H1 (cell line): ENCODE measurements around the gene DHDH. TPM values are rescaled to one million over a fixed set of nuclear protein-coding genes. Genes with fewer than 3 reads are reported as not detected.

Experiments
- CTCF ChIA-PET: fragments of 300-600 bp; sonication (Branson Sonifier 250); formaldehyde crosslinking; loops from one replicate; lab custom pipeline; 2021; ENCODE audit not compliant: partially characterized antibody; lab: Charles Lee
- POLR2A ChIA-PET: fragments of 300-600 bp; sonication (Branson Sonifier 250); formaldehyde crosslinking; loops from one replicate; lab custom pipeline; 2021; ENCODE audit warnings: inconsistent platforms; ENCODE audit not compliant: partially characterized antibody; lab: Charles Lee
- DNase-seq, 2 experiments: peaks; one replicate each; pipeline versions ENCODE4 v3.0.0 to v3.0.0-alpha.2; 2010 to 2022; ENCODE audit warnings: low spot score in 2 of 2, low read depth in 1 of 2, mixed read lengths in 1 of 2
- FAIRE-seq: peaks from 2 replicates; lab custom pipeline; 2011; peaks lifted over from hg19 to GRCh38; lab: Jason Lieb, UNC
- H2AFZ ChIP-seq: 2 replicates; pipeline ENCODE4 v1.8.1; 2012; ENCODE audit warnings: low read length, inconsistent platforms
- H2AK5ac ChIP-seq: 2 replicates; pipeline ENCODE4 v1.6.1; 2013; ENCODE audit warnings: low read depth, low read length
- H2BK120ac ChIP-seq: replicated peaks from 2 replicates; pipeline ENCODE3; 2013; ENCODE audit warnings: low read depth, low read length, inconsistent platforms
- H2BK12ac ChIP-seq: 2 replicates; pipeline ENCODE4 v1.6.1; 2013; ENCODE audit warnings: low read depth, low read length
- H2BK15ac ChIP-seq: 2 replicates; pipeline ENCODE4 v1.6.1; 2013; ENCODE audit warnings: low read length
- H2BK20ac ChIP-seq: 2 replicates; pipeline ENCODE4 v1.6.1; 2013; ENCODE audit warnings: low read length
- H2BK5ac ChIP-seq: 2 replicates; pipeline ENCODE4 v1.6.1; 2013; ENCODE audit warnings: low read depth, low read length
- H3K14ac ChIP-seq: 2 replicates; pipeline ENCODE4 v1.6.1; 2013; ENCODE audit warnings: inconsistent platforms; ENCODE audit not compliant: insufficient read length
- H3K18ac ChIP-seq: 2 replicates; pipeline ENCODE4 v1.6.1; 2013; ENCODE audit warnings: low read length; ENCODE audit errors: extremely low read depth
- H3K23ac ChIP-seq: 2 replicates; pipeline ENCODE4 v1.6.1; 2013; ENCODE audit warnings: inconsistent platforms; ENCODE audit not compliant: insufficient read length
- H3K23me2 ChIP-seq: 2 replicates; pipeline ENCODE4 v1.6.1; 2013; ENCODE audit warnings: low read depth, low read length
- H3K27ac ChIP-seq: 2 replicates; pipeline ENCODE4 v1.6.1; 2011; ENCODE audit warnings: low read depth, low read length, inconsistent platforms
- H3K27me3 ChIP-seq, 4 experiments: replicated peaks in 1 of 4; 1 replicate in 1 of 4; 2 replicates in 3 of 4; pipeline versions ENCODE4 v1.6.1 to v1.8.1; 2011 to 2013; ENCODE audit warnings: low read length in 3 of 4, mild to moderate bottlenecking in 3 of 4, inconsistent platforms in 2 of 4, mixed read lengths in 2 of 4, moderate library complexity in 1 of 4; ENCODE audit not compliant: control insufficient read depth in 3 of 4, insufficient read depth in 3 of 4; ENCODE audit errors: extremely low read depth in 1 of 4
- H3K36me3 ChIP-seq, 4 experiments: 2 replicates each; pipeline versions ENCODE4 v1.6.1 to v1.8.1; 2011 to 2013; ENCODE audit warnings: mild to moderate bottlenecking in 4 of 4, low read length in 3 of 4, moderate library complexity in 2 of 4, control low read depth in 1 of 4, inconsistent platforms in 1 of 4; ENCODE audit not compliant: insufficient read depth in 4 of 4, control insufficient read depth in 2 of 4
- H3K4ac ChIP-seq: replicated peaks from 2 replicates; pipeline ENCODE3; 2013; ENCODE audit warnings: low read length, low read depth, mixed read lengths, inconsistent platforms; ENCODE audit not compliant: insufficient read length
- H3K4me1 ChIP-seq, 4 experiments: replicated peaks in 1 of 4; 1 replicate in 1 of 4; 2 replicates in 3 of 4; pipeline versions ENCODE4 v1.6.1 to v1.8.1; 2011 to 2013; ENCODE audit warnings: low read length in 3 of 4, inconsistent platforms in 2 of 4, mixed read lengths in 1 of 4; ENCODE audit not compliant: insufficient read depth in 4 of 4, control insufficient read depth in 3 of 4
- H3K4me2 ChIP-seq, 2 experiments: 2 replicates each; pipeline versions ENCODE4 v1.6.1 to v1.8.1; 2011 to 2013; ENCODE audit warnings: low read depth in 2 of 2, low read length in 2 of 2, control low read depth in 1 of 2, inconsistent platforms in 1 of 2, mild to moderate bottlenecking in 1 of 2; ENCODE audit not compliant: insufficient read depth in 1 of 2
- H3K4me3 ChIP-seq, 4 experiments: fragments of 200-600, 300-600 bp in 1 of 4; sonication (generic), shearing (Covaris generic), sonication (Bioruptor Twin) in 1 of 4; 2 replicates each; pipeline versions ENCODE4 v1.5.1 to v1.8.1; 2011 to 2016; ENCODE audit warnings: low read length in 4 of 4, low read depth in 3 of 4, control low read depth in 2 of 4, inconsistent platforms in 2 of 4, mild to moderate bottlenecking in 2 of 4, mixed read lengths in 1 of 4, moderate library complexity in 1 of 4; ENCODE audit not compliant: insufficient read depth in 2 of 4; ENCODE audit errors: extremely low read depth in 1 of 4
- H3K56ac ChIP-seq: replicated peaks from 2 replicates; pipeline ENCODE3; 2013; ENCODE audit warnings: low read depth, mild to moderate bottlenecking, mixed read lengths, low read length, inconsistent platforms; ENCODE audit not compliant: insufficient read length
- H3K79me1 ChIP-seq: 2 replicates; pipeline ENCODE4 v1.6.1; 2013; ENCODE audit warnings: low read depth, low read length, control low read depth
- H3K79me2 ChIP-seq, 2 experiments: 2 replicates each; pipeline versions ENCODE4 v1.6.1 to v1.8.1; 2012 to 2013; ENCODE audit warnings: low read length in 2 of 2, mild to moderate bottlenecking in 2 of 2, inconsistent platforms in 1 of 2; ENCODE audit not compliant: insufficient read depth in 2 of 2, control insufficient read depth in 1 of 2
- H3K9ac ChIP-seq, 4 experiments: replicated peaks in 1 of 4; 1 replicate in 1 of 4; 2 replicates in 3 of 4; pipeline versions ENCODE4 v1.6.1 to v1.8.1; 2011 to 2013; ENCODE audit warnings: low read depth in 3 of 4, low read length in 3 of 4, control low read depth in 2 of 4, mild to moderate bottlenecking in 2 of 4, moderate library complexity in 2 of 4, inconsistent platforms in 1 of 4; ENCODE audit errors: extremely low read depth in 1 of 4
- H3K9me3 ChIP-seq, 2 experiments: 2 replicates each; pipeline versions ENCODE4 v1.6.1 to v1.8.1; 2012 to 2013; ENCODE audit warnings: mild to moderate bottlenecking in 2 of 2, moderate library complexity in 2 of 2, control low read depth in 1 of 2, inconsistent platforms in 1 of 2, low read depth in 1 of 2, low read length in 1 of 2, mixed read lengths in 1 of 2; ENCODE audit not compliant: insufficient read depth in 2 of 2
- H4K20me1 ChIP-seq, 2 experiments: replicated peaks in 1 of 2; 2 replicates each; pipeline versions ENCODE3 to v1.8.1; 2011 to 2013; ENCODE audit warnings: inconsistent platforms in 2 of 2, low read length in 2 of 2, mild to moderate bottlenecking in 1 of 2; ENCODE audit not compliant: insufficient read depth in 2 of 2, control insufficient read depth in 1 of 2
- H4K5ac ChIP-seq: 2 replicates; pipeline ENCODE4 v1.6.1; 2013; ENCODE audit warnings: low read length, low read depth, mixed read lengths, inconsistent platforms; ENCODE audit not compliant: insufficient read length
- H4K8ac ChIP-seq: 2 replicates; pipeline ENCODE4 v1.8.0; 2013; ENCODE audit warnings: mild to moderate bottlenecking, moderate library complexity, low read length, inconsistent platforms; ENCODE audit not compliant: insufficient read depth; ENCODE audit errors: extremely low read depth
- H4K91ac ChIP-seq: replicated peaks from 2 replicates; pipeline ENCODE3; 2013; ENCODE audit warnings: low read length, mixed read lengths, inconsistent platforms; ENCODE audit not compliant: insufficient read length
- BCL11A ChIP-seq, 2 experiments: IDR thresholded peaks; one replicate each; pipeline ENCODE4 v1.6.1; 2011; ENCODE audit warnings: low read depth in 2 of 2, low read length in 2 of 2, mild to moderate bottlenecking in 2 of 2
- E2F6 ChIP-seq: IDR thresholded peaks from 2 replicates; pipeline ENCODE4 v1.6.1; 2012; ENCODE audit warnings: inconsistent platforms
- EGR1 ChIP-seq: IDR thresholded peaks from 2 replicates; pipeline ENCODE4 v1.6.1; 2011; ENCODE audit warnings: low read depth, low read length, borderline replicate concordance
- EZH2 ChIP-seq: fragments of 200-600 bp; sonication (generic); IDR thresholded peaks from 2 replicates; pipeline ENCODE4 v1.7.1; 2012; ENCODE audit warnings: low read depth, mild to moderate bottlenecking, moderate library complexity, low read length, inconsistent platforms; ENCODE audit not compliant: severe bottlenecking
- GABPA ChIP-seq: IDR thresholded peaks from 2 replicates; pipeline ENCODE4 v1.6.1; 2011; ENCODE audit warnings: mild to moderate bottlenecking, low read length, moderate library complexity, borderline replicate concordance; ENCODE audit not compliant: insufficient read depth
- JUN ChIP-seq: IDR thresholded peaks from 2 replicates; pipeline ENCODE4 v1.6.1; 2011; ENCODE audit warnings: low read depth, mild to moderate bottlenecking, improper control_type of control experiment, low read length
- JUND ChIP-seq: IDR thresholded peaks from 2 replicates; pipeline ENCODE4 v1.6.1; 2011; ENCODE audit warnings: mild to moderate bottlenecking, improper control_type of control experiment, low read length
- KDM5A ChIP-seq: fragments of 200-600 bp; IDR thresholded peaks from 2 replicates; pipeline ENCODE4 v1.7.1; 2012; ENCODE audit warnings: mild to moderate bottlenecking, low read length, inconsistent platforms, mixed read lengths
- MAX ChIP-seq: IDR thresholded peaks from 2 replicates; pipeline ENCODE4 v1.6.1; 2012; ENCODE audit warnings: inconsistent platforms
- POU5F1 ChIP-seq: IDR thresholded peaks from 2 replicates; pipeline ENCODE4 v1.6.1; 2011; ENCODE audit warnings: low read depth, mild to moderate bottlenecking, low read length, moderate library complexity
- RAD21 ChIP-seq, 2 experiments: IDR thresholded peaks in 1 of 2; conservative IDR thresholded peaks in 1 of 2; 2 replicates each; pipeline ENCODE4 v1.6.1; 2011; ENCODE audit warnings: low read depth in 2 of 2, low read length in 2 of 2, improper control_type of control experiment in 1 of 2, inconsistent platforms in 1 of 2, mild to moderate bottlenecking in 1 of 2, moderate library complexity in 1 of 2
- SP2 ChIP-seq: IDR thresholded peaks from 2 replicates; pipeline ENCODE4 v1.6.1; 2012; ENCODE audit warnings: mild to moderate bottlenecking, low read length, inconsistent platforms
- WGBS, 2 experiments: shearing (Covaris generic) in 1 of 2; methylation state at CpG; one replicate each; pipeline versions ENCODE4 v1.1.6 to v1.1.7; 2013 to 2015; ENCODE audit warnings: low lambda C conversion rate in 2 of 2, mixed read lengths in 2 of 2, inconsistent platforms in 1 of 2, low coverage in 1 of 2, missing lambda C conversion rate in 1 of 2; ENCODE audit not compliant: insufficient replicate concordance in 2 of 2, insufficient coverage in 1 of 2, insufficient read length in 1 of 2; ENCODE audit errors: extremely low coverage in 1 of 2, missing lambda C conversion rate in 1 of 2; 5-methylcytosine and 5-hydroxymethylcytosine counted together
- polyA plus RNA-seq, 7 experiments: library from polyadenylated mRNA; depleted of rRNA in 3 of 7; stranded (reverse) in 5 of 7; unstranded in 2 of 7; fragments of >200 nt in 5 of 7; fragments of 200-250 nt in 2 of 7; gene quantifications; 1 replicate in 5 of 7; 2 replicates in 1 of 7; 4 replicates in 1 of 7; pipeline versions ENCODE4 v1.2.1 to v1.2.3, GENCODE V29; 2011 to 2013; ENCODE audit warnings: missing spikeins in 2 of 7, mixed read lengths in 2 of 7
- total RNA-seq: library from RNA; stranded (reverse); fragmentation: NEBNext Ultra II Directional; extraction: Animal tissue kit (Norgen Biotek cat#: 25700); gene quantifications from 2 replicates; pipeline ENCODE4 v1.2.1, GENCODE V29; 2021

DHDH gene
- total and polyA plus RNA-seq, 2 of the 8 experiments (the other 6 are each of a cell fraction or from before 2014, with no cell fraction given) = 2.2 to 2.8 TPM

DNA sequence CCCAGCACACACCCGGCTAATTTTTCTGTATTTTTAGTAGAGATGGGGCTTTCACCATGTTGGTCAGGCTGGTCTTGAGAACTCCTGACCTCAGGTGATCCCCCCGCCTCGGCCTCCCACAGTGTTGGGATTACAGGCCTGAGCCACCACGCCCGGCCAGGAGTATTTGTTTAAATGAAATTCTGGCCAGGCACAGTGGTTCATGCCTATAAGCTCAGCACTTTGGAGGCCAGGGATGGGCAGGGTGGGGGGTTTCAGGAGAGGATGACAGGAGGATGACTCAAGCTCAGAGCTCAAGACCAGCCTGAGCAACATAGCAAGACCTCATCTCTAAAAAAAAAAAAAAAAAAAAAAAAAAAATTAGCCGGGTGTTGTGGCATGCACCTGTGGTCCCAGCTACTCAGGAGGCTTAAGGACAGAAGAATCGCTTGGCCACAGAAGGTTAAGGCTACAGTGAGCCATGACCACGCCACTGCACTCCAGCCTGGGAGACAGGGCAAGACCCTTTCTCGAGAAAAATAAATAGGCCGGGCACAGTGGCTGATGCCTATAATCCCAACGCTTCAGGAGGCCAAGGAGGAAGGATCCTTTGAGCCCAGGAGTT lies 8.2 kb upstream of the DHDH start:
- Histone ChIP-seq H3K27ac (no peak overlapping the region), H3K23ac (no peak overlapping the region), H3K4me3 (no peak overlapping the region), H3K36me3 (peaks cover 0 to 21% (median 8%) of the 10 kb centered on the region in 4 experiments; a peak in 6 of 8 replicates), H3K9ac (no peak overlapping the region), H2BK5ac (no peak overlapping the region), H3K27me3 (no peaks in the 10 kb centered on the region), H4K8ac (no peak overlapping the region), H2BK15ac (no peak overlapping the region), H4K5ac (no peak overlapping the region), H3K23me2 (no peaks in the 10 kb centered on the region; the same call in 1 of the 2 replicates), H3K4me1 (no peaks in the 10 kb centered on the region), H2BK120ac (no peak overlapping the region), H3K56ac (no peak overlapping the region), H3K4me2 (no peak overlapping the region), H3K18ac (no peak overlapping the region), H2AK5ac (no peak overlapping the region), H3K79me1 (no peaks in the 10 kb centered on the region), H4K91ac (no peak overlapping the region), H2BK12ac (no peak overlapping the region), H3K9me3 (no peaks in the 10 kb centered on the region), H4K20me1 (peaks cover 0 to 2% of the 10 kb centered on the region in 2 experiments), H3K79me2 (no peaks in the 10 kb centered on the region), H3K4ac (no peak overlapping the region), H3K14ac (no peak overlapping the region), H2BK20ac (no peak overlapping the region), H2AFZ (no peak overlapping the region)
- POLR2A ChIA-PET = interaction anchor here (0.5 to 6.7 kb wide), 9 partner anchors 10 to 137 kb away, joined by 3 to 29 read pairs (median 5); partner anchors contain the start of genes FTL, GYS1 and RUVBL2
- DNase-seq = no peak
- CTCF ChIA-PET = interaction anchor here (0.8 to 1.8 kb wide), 7 partner anchors 10 to 137 kb away, joined by 3 to 7 read pairs (median 3); no protein-coding TSS in a partner anchor
- no peak for FAIRE-seq
- WGBS, 2 experiments = 81% methylated on average over 10 of the region's 11 CpGs; no CpG with 5 or more reads in 1 of the 2 experiments
- TF ChIP-seq RAD21 (IDR thresholded peaks at IDR 0.05 in 1 of 2, conservative IDR thresholded peaks at IDR 0.05 in 1 of 2; ENCODE audit: low read depth in 2 of 2, low read length in 2 of 2) = no peak
- no peak for TF ChIP-seq JUND
- no peak for TF ChIP-seq GABPA
- no peak for TF ChIP-seq MAX
- no peak for TF ChIP-seq BCL11A (IDR thresholded peaks at IDR 0.05; ENCODE audit: low read depth in 2 of 2, low read length in 2 of 2)
- TF ChIP-seq EZH2 = no peak
- TF ChIP-seq E2F6 = no peak
- TF ChIP-seq POU5F1 = no peak
- TF ChIP-seq SP2 = no peak
- no peak for TF ChIP-seq KDM5A
- TF ChIP-seq EGR1 = no peak
- TF ChIP-seq JUN = no peak
